Measurements from ENCODE around the gene PRPH2. TPM values are rescaled to one million over a fixed set of nuclear protein-coding genes. Genes with fewer than 3 reads are reported as not detected.
A peak's percentile ranks its signal among the peaks of the same experiment; 100 is the strongest.

PRPH2 gene, protein sequence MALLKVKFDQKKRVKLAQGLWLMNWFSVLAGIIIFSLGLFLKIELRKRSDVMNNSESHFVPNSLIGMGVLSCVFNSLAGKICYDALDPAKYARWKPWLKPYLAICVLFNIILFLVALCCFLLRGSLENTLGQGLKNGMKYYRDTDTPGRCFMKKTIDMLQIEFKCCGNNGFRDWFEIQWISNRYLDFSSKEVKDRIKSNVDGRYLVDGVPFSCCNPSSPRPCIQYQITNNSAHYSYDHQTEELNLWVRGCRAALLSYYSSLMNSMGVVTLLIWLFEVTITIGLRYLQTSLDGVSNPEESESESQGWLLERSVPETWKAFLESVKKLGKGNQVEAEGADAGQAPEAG
- total RNA-seq, result 1 to 10 TPM in 2 of 6 donors, under 1 TPM in 3, not detected in 1; 0.59 to 4.2 (median 0.76) TPM

DNA sequence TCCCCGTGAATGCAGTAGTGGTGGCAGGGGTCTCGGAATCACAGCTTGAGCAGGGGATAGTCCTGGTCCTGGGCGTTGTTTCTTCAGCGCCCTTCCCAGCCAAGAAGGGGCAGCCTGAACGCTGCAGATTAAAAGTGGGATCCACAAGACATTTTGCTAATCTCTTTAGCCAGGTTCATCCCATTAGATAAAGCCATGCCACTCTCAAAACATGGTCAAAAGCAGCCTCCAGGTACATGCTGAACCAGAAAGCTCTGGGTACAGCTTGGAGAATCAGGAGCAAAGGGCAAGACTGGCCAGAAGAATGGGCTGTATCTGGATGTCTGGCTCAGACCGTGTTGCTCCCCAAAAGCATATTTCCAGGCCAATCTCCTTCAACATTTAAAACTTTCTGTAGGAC lies at the start of gene PRPH2:
PRPH2 (minus strand) TSS at position 101 of the 400 bp plus-strand sequence. CDS start 263 bp downstream, outside the sequence.
- WGBS, 2 donors, result 90 to 96% methylated on average over 6 of the region's 6 CpGs
- no peak for TF ChIP-seq POLR2A (IDR thresholded peaks at IDR 0.05)
- TF ChIP-seq EP300 (IDR thresholded peaks at IDR 0.05), result no peak
- TF ChIP-seq, protein P1, sequence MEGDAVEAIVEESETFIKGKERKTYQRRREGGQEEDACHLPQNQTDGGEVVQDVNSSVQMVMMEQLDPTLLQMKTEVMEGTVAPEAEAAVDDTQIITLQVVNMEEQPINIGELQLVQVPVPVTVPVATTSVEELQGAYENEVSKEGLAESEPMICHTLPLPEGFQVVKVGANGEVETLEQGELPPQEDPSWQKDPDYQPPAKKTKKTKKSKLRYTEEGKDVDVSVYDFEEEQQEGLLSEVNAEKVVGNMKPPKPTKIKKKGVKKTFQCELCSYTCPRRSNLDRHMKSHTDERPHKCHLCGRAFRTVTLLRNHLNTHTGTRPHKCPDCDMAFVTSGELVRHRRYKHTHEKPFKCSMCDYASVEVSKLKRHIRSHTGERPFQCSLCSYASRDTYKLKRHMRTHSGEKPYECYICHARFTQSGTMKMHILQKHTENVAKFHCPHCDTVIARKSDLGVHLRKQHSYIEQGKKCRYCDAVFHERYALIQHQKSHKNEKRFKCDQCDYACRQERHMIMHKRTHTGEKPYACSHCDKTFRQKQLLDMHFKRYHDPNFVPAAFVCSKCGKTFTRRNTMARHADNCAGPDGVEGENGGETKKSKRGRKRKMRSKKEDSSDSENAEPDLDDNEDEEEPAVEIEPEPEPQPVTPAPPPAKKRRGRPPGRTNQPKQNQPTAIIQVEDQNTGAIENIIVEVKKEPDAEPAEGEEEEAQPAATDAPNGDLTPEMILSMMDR (IDR thresholded peaks at IDR 0.05), result no peak
- no peak for TF ChIP-seq POLR2AphosphoS5 (IDR thresholded peaks at IDR 0.05)
- ATAC-seq (ENCODE audit: low FRiP score in 2 of 2) (no peak), DNase-seq (no peak)
- Histone ChIP-seq H3K27me3 (no peaks in the 10 kb centered on the region), H3K9me3 (no peaks in the 10 kb centered on the region), H3K4me1 (peaks cover 9 to 14% (median 11%) of the 10 kb centered on the region in 4 donors), H3K27ac (no peak within 1 kb of the TSS), H3K36me3 (no peaks in the 10 kb centered on the region), H3K4me3 (no peak within 1 kb of the TSS)

DNA sequence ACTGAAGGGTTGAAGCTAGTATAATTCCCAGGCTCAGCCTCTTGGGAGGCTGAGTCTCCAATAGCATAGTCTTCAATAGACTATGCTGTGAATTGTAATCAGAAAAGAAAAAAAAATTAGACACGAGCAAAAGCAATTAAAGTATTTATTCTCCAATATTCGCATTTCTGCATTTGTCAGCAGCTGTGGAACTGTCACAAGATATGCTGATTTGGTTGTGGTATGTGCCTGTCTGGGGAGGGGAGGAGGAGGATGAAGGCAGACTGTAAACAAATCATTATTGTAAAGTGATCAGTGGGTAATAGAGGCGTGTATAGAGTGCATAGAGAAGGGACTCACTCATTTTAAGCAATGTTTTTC lies 49.3 kb upstream of the PRPH2 start:
- Histone ChIP-seq H3K36me3 (no peaks in the 10 kb centered on the region), H3K4me3 (peak overlapping the region in 2 of 4 donors; percentile 15 to 38), H3K9me3 (no peaks in the 10 kb centered on the region), H3K27me3 (no peaks in the 10 kb centered on the region), H3K27ac (peak overlapping the region; percentile 20 to 80 (median 68)), H3K4me1 (peaks cover 6 to 30% (median 25%) of the 10 kb centered on the region in 4 donors)
- ATAC-seq (ENCODE audit: low FRiP score in 2 of 2) (no peak), DNase-seq (no peak)
- TF ChIP-seq EP300 (IDR thresholded peaks at IDR 0.05) (no peak), POLR2AphosphoS5 (IDR thresholded peaks at IDR 0.05) (no peak), POLR2A (IDR thresholded peaks at IDR 0.05) (no peak)
- TF ChIP-seq, protein P1 (IDR thresholded peaks at IDR 0.05), result no peak
- 51 to 53% methylated on average over 3 of the region's 3 CpGs for WGBS, 2 donors

DNA sequence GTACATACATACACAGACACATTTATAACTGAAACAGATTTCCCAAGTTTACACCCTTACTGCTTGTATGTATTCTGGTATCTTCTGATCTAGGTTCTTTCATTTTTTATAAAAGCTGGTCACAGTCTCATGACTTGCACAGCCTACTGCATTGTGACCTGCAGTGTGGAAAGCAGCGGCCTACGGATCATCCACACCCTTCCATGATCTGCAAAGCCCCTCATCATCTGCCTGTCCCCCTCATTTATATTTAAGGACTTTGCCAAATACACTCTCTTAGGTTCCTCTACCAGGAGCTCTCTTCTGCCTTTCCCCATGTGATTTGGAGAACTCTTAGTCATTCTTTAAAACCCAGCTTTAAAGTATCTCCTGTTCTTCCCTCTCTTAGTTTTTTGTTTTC lies 47.4 kb upstream of the PRPH2 start:
- WGBS, 2 donors, result 92 to 95% methylated on average over 2 of the region's 2 CpGs
- Histone ChIP-seq H3K36me3 (no peaks in the 10 kb centered on the region), H3K4me1 (peaks cover 6 to 22% (median 17%) of the 10 kb centered on the region in 4 donors), H3K9me3 (no peaks in the 10 kb centered on the region), H3K27ac (peak overlapping the region in 1 of 4 donors; percentile 80), H3K27me3 (no peaks in the 10 kb centered on the region), H3K4me3 (no peak overlapping the region)
- ATAC-seq (ENCODE audit: low FRiP score in 2 of 2) (no peak), DNase-seq (no peak)
- TF ChIP-seq POLR2AphosphoS5 (IDR thresholded peaks at IDR 0.05) (no peak), POLR2A (IDR thresholded peaks at IDR 0.05) (no peak), EP300 (IDR thresholded peaks at IDR 0.05) (no peak)
- TF ChIP-seq, protein P1 (IDR thresholded peaks at IDR 0.05), result no peak

DNA sequence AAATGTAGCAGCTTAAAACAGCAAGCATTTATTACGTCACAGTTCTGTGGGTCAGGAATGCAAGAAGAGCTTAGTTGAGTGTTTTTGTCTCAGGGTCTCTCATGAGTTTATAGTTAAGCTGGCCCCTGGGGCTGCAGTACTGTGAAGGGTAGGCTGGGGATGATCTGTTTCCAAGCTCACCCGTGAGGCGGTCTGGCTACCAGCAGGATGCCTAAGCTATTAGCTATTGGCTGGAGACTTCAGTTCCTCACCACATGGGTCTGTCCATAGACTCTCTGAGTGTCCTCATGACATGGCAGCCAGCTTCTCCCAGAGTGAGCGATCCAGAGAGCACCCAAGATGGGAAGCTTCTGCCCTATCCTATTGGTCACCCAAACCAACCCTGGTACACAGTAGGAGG lies 46.7 kb upstream of the PRPH2 start:
- no peak for DNase-seq
- no peak for ATAC-seq (ENCODE audit: low FRiP score in 2 of 2)
- peaks cover 0 to 14% (median 11%) of the 10 kb centered on the region in 4 donors for H3K4me1 ChIP-seq
- no peaks in the 10 kb centered on the region for H3K36me3 ChIP-seq
- 98% methylated on average over 3 to 4 of the region's 4 CpGs for WGBS, 2 donors
- no peaks in the 10 kb centered on the region for H3K27me3 ChIP-seq
- H3K4me3 ChIP-seq, result no peak overlapping the region
- no peaks in the 10 kb centered on the region for H3K9me3 ChIP-seq
- H3K27ac ChIP-seq, result no peak overlapping the region
- TF ChIP-seq POLR2AphosphoS5 (IDR thresholded peaks at IDR 0.05), result no peak
- no peak for TF ChIP-seq POLR2A (IDR thresholded peaks at IDR 0.05)
- TF ChIP-seq, protein P1 (IDR thresholded peaks at IDR 0.05), result no peak
- TF ChIP-seq EP300 (IDR thresholded peaks at IDR 0.05), result no peak

Data from upper lobe of left lung (tissue), 6 donors.